ENCODE measurements around the gene SGCB.

SGCB gene

GRCh38 chr4:52032005-52032404 lies 6.1 kb downstream of the SGCB start:
- TF ChIP-seq ZNF70 (CRISPR knock-in tag; IDR thresholded peaks at IDR 0.05) (no peak), ZFP30 (CRISPR knock-in tag; IDR thresholded peaks at IDR 0.05) (no peak), TOX (CRISPR knock-in tag; IDR thresholded peaks at IDR 0.05; ENCODE audit: borderline replicate concordance) (no peak), RARB (CRISPR knock-in tag; IDR thresholded peaks at IDR 0.05) (no peak), TSHZ2 (CRISPR knock-in tag; IDR thresholded peaks at IDR 0.05) (no peak)
- no peak for ATAC-seq

- TF ChIP-seq RARB (CRISPR knock-in tag; IDR thresholded peaks at IDR 0.05) = no peak
- no peak for TF ChIP-seq PPARA (CRISPR knock-in tag; IDR thresholded peaks at IDR 0.05; ENCODE audit: borderline replicate concordance)
- no peak for TF ChIP-seq ISL1 (CRISPR knock-in tag; IDR thresholded peaks at IDR 0.05)
- no peak for TF ChIP-seq ZNF70 (CRISPR knock-in tag; IDR thresholded peaks at IDR 0.05)
- TF ChIP-seq ZFP3 (CRISPR knock-in tag; IDR thresholded peaks at IDR 0.05) = no peak
- no peak for TF ChIP-seq BACH2 (CRISPR knock-in tag; IDR thresholded peaks at IDR 0.05; ENCODE audit: borderline replicate concordance)
- no peak for TF ChIP-seq TCF4 (CRISPR knock-in tag; IDR thresholded peaks at IDR 0.05; ENCODE audit: borderline replicate concordance)
- TF ChIP-seq ZC3H10 (CRISPR knock-in tag; IDR thresholded peaks at IDR 0.05) = no peak
- TF ChIP-seq OSR1 (CRISPR knock-in tag; IDR thresholded peaks at IDR 0.05) = no peak
- no peak for TF ChIP-seq ZFP30 (CRISPR knock-in tag; IDR thresholded peaks at IDR 0.05)
- no peak for TF ChIP-seq ARNTL (CRISPR knock-in tag; IDR thresholded peaks at IDR 0.05; ENCODE audit: borderline replicate concordance, low read depth)
- no peak for TF ChIP-seq TSHZ2 (CRISPR knock-in tag; IDR thresholded peaks at IDR 0.05)
- no peak for TF ChIP-seq CSRNP3 (CRISPR knock-in tag; IDR thresholded peaks at IDR 0.05)
- peak; percentile 87 for ATAC-seq
These were observed 9.1 kb downstream of the SGCB start for GRCh38 chr4:52028970-52029369.

- no peak for TF ChIP-seq ZC3H10 (CRISPR knock-in tag; IDR thresholded peaks at IDR 0.05)
- TF ChIP-seq GLIS3 (CRISPR knock-in tag; IDR thresholded peaks at IDR 0.05) = no peak
- TF ChIP-seq TSHZ2 (CRISPR knock-in tag; IDR thresholded peaks at IDR 0.05) = no peak
- no peak for TF ChIP-seq ESRRG (CRISPR knock-in tag; IDR thresholded peaks at IDR 0.05)
- TF ChIP-seq ZFP30 (CRISPR knock-in tag; IDR thresholded peaks at IDR 0.05) = no peak
- TF ChIP-seq RARB (CRISPR knock-in tag; IDR thresholded peaks at IDR 0.05) = no peak
- TF ChIP-seq OSR1 (CRISPR knock-in tag; IDR thresholded peaks at IDR 0.05) = no peak
- no peak for TF ChIP-seq TCF4 (CRISPR knock-in tag; IDR thresholded peaks at IDR 0.05; ENCODE audit: borderline replicate concordance)
- TF ChIP-seq PATZ1 (CRISPR knock-in tag; IDR thresholded peaks at IDR 0.05; ENCODE audit: borderline replicate concordance) = no peak
- no peak for TF ChIP-seq CSRNP3 (CRISPR knock-in tag; IDR thresholded peaks at IDR 0.05)
- no peak for TF ChIP-seq ZNF565 (CRISPR knock-in tag; conservative IDR thresholded peaks at IDR 0.05; ENCODE audit: low read depth)
- TF ChIP-seq CREB5 (CRISPR knock-in tag; IDR thresholded peaks at IDR 0.05; ENCODE audit: low read depth) = no peak
- ATAC-seq = no peak
These were observed 18.0 kb downstream of the SGCB start, which contains the start of gene LRRC66 for GRCh38 chr4:52019936-52020657. Gene LRRC66, minus strand, starts transcription at chr4:52020363. Its CDS starts 2,750 bp downstream, at chr4:52017613.
